Left ventricle myocardium superior (tissue), 1 donor: ENCODE data around the gene ARPC5L. TPM values are rescaled to one million over a fixed set of nuclear protein-coding genes. Genes with fewer than 3 reads are reported as not detected.

Source experiments
- ATAC-seq: fragments of 200-7000 bp; cut with Tn5 transposase; one replicate; pipeline ENCODE4 v1.9.1; 2020; ENCODE audit warnings: mild to moderate bottlenecking, moderate library complexity
- DNase-seq: peaks from one replicate; pipeline ENCODE4 v3.0.0-alpha.2; 2020
- intact Hi-C: fragments of 100-400 bp; cut with micrococcal nuclease; formaldehyde crosslinking; loops from one replicate; pipeline ENCODE4 v1.11.0; 2022
- total RNA-seq: library from RNA; stranded (reverse); fragmentation: NEBNext Ultra II Directional; extraction: Animal tissue kit (Norgen Biotek cat#: 25700); gene quantifications from one replicate; pipeline ENCODE4 v1.2.1, GENCODE V29; 2021
- donor health status: DM: no; HTN: yes; CAD: no; lungs with severe emphysema.

Gene ARPC5L
- total RNA-seq, 1 donor from 2014 or later: 41.1 TPM

DNA sequence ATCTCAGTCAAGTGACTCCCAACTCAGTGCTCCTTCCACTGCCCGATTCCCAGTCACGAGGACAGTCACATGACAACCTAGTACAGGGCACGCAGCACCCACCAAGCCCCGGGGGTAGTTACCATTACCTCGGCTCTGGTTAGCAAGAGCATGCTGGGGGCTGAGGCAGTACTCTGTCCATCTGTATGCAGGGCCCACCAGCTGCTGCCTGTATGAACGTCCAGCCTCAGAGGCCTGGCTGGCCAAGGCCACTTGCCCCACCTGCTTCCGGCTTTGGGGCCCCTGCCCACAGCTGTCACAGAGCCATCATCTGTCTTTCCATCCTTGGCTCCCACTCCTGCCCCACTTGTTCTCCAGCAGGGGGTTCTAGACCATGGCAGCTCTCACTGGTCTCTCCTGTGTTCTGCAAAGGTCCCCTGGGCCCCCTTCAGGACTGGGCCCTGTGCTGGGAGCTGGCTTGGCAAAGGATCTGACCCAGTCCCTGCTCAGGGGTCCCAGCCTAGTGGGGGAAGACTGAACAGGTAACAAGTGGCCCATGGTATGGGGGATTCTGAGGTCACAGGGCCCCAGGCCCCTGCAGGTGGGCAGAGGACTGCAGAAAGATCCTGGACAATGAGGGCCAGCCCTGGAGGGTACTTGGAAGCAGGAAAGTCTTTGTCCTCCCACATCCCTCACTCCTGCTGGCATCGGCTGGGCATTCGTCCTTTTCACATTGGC lies 3.4 kb upstream of the ARPC5L start:
- DNase-seq (no peak), ATAC-seq (no peak)
- intact Hi-C loops: no loop called here

DNA sequence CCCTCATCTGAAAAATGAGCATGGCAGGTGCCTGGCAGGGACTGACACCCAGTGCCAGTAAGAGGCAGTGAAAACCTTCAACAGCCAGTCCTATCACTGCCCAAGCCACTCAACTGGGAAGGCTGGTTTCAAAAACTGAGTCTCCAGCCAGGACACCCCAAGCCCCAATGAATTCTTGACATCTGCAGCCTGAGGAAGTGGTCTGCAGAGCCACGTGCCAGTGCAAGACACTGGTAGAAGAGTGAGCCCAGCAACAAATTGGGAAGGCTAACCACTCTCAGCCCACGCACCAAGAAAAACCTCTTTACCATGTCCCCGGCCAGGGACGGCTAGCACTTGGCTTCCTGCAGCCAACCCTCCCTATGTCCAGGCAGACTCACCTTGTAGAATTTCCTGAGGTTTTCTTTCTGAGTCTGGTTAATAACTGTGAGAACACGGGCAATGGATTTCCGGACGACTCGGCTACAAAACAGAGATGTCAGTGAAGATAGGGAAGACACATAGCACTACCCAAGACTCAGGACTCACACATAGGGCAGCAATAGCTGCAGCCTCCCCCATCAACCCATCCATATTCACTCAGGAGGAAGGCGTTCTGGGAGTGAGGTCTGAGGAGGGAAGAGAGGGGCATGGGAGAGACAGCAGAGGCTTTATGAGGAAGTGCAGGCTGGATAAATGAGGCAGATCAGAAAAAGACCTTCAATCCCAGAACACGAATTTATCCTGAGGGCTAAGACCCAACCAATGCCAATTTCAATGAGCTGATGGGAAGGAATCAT lies 1.9 kb upstream of the ARPC5L start:
- ATAC-seq (no peak), DNase-seq (no peak)
- intact Hi-C loops: no loop called here

DNA sequence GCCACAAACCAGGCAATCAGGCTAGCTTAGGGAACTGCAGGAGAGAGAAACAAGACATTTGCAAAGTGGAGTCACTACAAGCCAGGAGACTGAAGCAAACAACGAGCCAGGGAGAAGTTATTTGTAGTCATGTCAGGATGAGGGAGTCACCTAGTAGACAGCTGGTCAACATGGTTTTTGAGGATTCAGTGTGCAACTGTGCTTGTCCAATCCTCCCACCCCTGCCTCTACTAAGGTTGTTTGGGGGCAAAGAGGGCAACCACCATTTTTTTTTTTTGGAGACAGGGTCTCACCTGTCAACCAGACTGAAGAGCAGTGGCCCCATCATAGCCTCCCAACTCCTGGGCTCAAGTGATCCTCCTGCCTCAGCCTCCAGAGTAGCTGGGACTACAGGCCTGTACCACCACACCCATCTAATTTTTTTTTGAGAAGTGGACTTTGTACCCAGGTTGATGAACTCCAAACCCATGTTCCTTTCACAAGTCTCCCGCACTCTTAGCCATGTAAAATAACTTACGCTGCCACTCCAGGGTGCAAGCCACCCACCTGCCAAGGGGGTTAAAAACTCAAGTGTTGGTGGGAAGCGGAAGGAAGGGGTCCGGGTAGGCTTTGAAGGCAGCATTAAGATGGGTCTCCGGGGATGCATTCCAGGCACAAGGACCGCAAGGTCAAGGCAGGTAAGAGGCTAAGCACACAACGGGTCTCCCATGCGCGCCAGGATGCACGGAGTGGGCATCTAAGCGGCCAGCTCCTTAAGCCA lies 1.2 kb upstream of the ARPC5L start:
- no peak for ATAC-seq
- DNase-seq: no peak
- intact Hi-C loops: no loop called here

- no peak for DNase-seq
- ATAC-seq: peak; percentile 38
- intact Hi-C loops: no loop called here
Measured at GRCh38 chr9:124863371-124863871, 1.5 kb downstream of the ARPC5L start.

- peak; percentile 91 for ATAC-seq
- DNase-seq: peak; percentile 94
- intact Hi-C loops: no loop called here
Measured at GRCh38 chr9:124868511-124869465, 6.9 kb downstream of the ARPC5L start.

DNA sequence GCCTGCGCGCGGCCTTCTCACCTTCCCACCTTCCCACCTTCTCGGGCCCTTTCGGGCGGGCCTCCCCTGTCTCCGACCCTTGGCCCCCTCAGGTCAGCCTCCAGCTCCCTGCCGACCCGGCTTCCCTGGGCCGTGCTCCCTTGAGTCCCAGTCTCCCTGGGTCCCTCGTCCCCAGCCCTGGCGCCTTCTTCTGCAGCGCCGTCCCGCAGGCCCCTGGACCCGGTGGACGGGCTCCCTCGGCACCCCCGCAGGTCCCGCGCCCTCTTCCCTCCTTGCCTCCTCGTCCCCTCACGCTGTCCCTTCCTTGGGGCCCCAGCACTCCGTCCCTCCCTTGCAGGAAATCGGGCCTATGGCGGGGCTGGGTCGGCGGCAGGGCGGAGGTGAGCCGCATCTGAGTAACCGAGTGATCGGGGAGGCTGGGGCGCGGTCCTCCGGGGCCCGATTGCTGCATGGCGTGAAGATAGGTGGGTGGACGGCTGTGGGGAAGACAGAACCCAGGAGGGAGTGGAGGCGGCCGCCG lies 7.6 kb downstream of the ARPC5L start:
- ATAC-seq: peak; percentile 3
- intact Hi-C loops: no loop called here

DNA sequence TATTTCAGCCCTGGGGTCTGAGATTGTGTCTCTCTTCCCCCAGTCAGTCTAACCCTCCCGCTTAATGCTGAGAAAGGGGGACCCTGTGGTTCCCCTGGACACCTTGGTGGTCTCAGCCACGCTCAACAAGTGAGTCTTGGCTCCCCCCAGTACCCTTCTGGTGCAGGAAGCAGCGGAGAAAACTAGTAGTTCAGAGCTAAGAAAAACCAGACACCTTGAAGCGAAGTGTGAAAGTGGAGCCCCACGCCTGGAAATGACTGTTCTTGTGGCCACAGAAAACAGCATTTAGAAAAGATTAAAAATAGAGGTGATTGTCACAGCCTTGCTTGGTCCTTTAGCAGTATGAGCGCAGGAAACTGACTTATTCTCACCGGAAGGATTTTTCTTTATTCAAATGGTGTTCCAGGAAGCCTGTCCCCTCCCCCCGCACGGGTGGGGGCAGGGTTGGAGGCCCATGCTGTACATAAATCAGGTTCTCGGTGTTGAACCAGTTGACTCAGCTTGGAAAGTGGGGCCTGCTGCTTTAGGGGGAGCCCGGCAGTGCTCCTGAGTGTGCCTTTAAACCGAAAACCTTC lies 8.1 kb downstream of the ARPC5L start:
- DNase-seq (peak; percentile 63), ATAC-seq (no peak)
- intact Hi-C loops: no loop called here

More for the DNA sequence above, 7.6 kb downstream of the ARPC5L start:
- peak; percentile 57 for DNase-seq

DNA sequence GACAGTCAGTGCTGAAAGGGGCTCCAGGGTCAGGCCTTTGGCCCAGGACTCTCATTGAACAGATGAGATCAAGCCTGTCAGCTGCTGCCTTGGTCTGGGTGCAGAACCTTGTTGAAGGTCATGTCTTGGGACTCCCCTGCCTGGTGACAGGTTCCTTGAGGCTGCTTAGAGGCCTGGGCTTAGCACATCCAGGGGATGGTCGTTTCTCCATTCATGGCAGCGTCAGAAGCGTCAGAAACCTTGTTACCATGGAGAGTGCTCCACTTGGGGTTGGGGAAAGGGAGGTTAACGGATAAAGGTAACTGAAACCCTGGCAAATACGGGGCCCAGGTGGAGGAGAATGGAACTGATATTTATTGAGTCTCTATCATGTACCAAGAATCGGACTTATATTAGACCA lies 8.8 kb downstream of the ARPC5L start:
- ATAC-seq (no peak), DNase-seq (no peak)
- intact Hi-C loops: no loop called here

DNA sequence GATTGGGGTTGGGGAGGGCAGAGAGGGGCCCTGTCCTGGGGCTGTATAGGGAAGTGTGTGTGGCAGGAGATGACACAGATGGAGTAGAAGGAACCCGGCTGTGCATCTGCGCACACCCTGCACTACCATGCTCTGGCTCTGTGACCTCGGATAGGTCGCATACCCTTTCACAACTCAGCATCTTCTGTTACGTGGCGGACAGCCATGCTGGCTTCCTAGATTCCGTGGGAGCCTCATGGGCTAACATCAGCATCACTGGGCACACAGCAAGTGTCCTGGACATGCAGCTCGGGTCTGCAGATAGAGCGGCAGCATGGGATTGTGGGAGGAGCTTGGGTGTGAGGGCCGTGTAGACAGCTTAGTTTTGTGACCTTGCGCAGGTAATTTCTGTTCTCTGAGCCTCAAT lies 9.2 kb downstream of the ARPC5L start:
- ATAC-seq (no peak), DNase-seq (no peak)
- intact Hi-C loops: no loop called here

DNA sequence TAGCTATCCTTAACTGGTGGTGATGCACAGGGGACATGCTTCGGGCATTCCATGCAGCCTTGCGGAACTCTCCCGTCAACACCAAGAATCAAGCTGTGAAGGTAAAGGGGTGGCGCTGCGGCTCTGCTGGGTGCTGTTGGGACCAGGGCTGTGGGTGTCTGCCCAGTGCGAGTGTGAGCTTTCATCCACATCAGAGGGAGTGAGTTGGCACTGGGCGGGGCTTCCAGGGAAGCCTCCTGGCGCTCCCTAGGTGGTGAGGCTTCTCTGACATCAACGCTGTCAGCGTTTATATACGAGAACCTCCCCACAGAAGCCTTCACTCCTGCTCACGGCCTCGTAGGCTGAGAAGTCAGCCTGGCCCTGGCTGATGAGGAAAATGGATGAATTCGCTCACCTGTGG lies 11.7 kb downstream of the ARPC5L start:
- intact Hi-C loops: no loop called here
- ATAC-seq (no peak), DNase-seq (no peak)

- intact Hi-C loops: no loop called here
- ATAC-seq: no peak
- no peak for DNase-seq
Measured at GRCh38 chr9:124875501-124875900, 13.6 kb downstream of the ARPC5L start.

DNA sequence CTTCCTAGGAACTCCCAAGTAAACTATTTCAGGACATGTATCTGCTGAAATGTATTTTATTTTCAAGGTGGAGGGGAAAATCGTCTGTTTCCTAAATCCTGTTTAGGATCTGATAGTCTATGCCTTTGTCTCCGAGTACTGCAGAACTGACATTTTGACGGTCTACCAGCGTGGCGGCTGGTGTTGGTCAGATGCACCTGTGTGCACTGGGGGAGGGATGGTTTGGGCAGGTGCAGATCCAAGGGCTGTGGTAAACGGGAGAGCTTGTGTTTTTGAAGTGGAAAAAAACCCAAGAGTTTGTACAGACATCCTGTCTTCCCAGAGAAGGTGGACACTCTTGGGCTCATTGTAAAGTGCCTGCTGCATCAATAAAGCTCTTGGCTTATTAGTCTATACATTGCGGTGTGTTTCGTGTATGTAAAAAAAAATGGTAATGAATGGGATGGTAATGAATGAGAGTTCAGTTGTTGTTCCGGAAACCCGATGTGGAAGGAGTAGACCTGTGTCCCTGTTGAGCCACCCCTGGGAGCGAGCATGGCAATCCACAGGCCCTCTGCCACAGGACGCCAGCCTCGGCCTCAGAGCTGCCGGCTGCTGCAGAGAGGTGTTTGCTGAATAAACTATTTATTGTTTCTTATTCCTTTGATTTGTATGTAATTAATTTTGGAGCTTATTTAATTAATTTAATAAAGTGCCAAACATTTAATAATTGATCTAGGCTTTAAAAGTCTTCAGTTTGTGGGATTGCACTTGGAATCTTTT lies 15.3 kb downstream of the ARPC5L start:
- intact Hi-C loops: no loop called here
- DNase-seq: no peak
- no peak for ATAC-seq

GRCh38 chr9:124878021-124878420 lies 16.1 kb downstream of the ARPC5L start:
- no peak for ATAC-seq
- intact Hi-C loops: no loop called here
- DNase-seq: no peak

- intact Hi-C loops: no loop called here
- no peak for ATAC-seq
- DNase-seq: no peak
Measured at GRCh38 chr9:124878518-124878917, 16.6 kb downstream of the ARPC5L start.

GRCh38 chr9:124879226-124879625 lies 17.3 kb downstream of the ARPC5L start:
- no peak for ATAC-seq
- intact Hi-C loops: no loop called here
- DNase-seq: no peak

GRCh38 chr9:124880501-124880900 lies 18.6 kb downstream of the ARPC5L start:
- ATAC-seq (no peak), DNase-seq (no peak)
- intact Hi-C loops: no loop called here

- intact Hi-C loops: no loop called here
- no peak for ATAC-seq
- no peak for DNase-seq
Measured at GRCh38 chr9:124881138-124881743, 19.3 kb downstream of the ARPC5L start.
